ENCODE data around the gene COL18A1. TPM values are rescaled to one million over a fixed set of nuclear protein-coding genes. Genes with fewer than 3 reads are reported as not detected.
"Not testable (repeated sequence)": the region's sequence is repeated elsewhere in the genome, so short reads cannot be mapped to it uniquely, and the experiment has no call there.

COL18A1 gene
- total and polyA plus RNA-seq, 7 donors, result 4.4 to 197 (median 39.7) TPM

- intact Hi-C loops (cut with DNase I), result no loop called here
- Histone ChIP-seq H3K9me3 (no peaks in the 10 kb centered on the region), H3K36me3 (no peaks in the 10 kb centered on the region), H3K27ac (no peak overlapping the region), H3K4me1 (peaks cover 0 to 27% (median 23%) of the 10 kb centered on the region in 4 donors), H3K4me3 (no peak overlapping the region), H3K27me3 (no peaks in the 10 kb centered on the region)
- DNase-seq, result no peak
- 64 to 78% methylated on average over 29 of the region's 29 CpGs for WGBS, 2 donors
- TF ChIP-seq POLR2A (IDR thresholded peaks at IDR 0.05) (no peak), CTCF (IDR thresholded peaks at IDR 0.05) (no peak), POLR2AphosphoS5 (IDR thresholded peaks at IDR 0.05) (no peak), EP300 (IDR thresholded peaks at IDR 0.05) (no peak)
Observed at GRCh38 chr21:45361033-45361997, 43.6 kb upstream of the COL18A1 start.

GRCh38 chr21:45362077-45362747 lies 42.8 kb upstream of the COL18A1 start:
- H3K4me3 ChIP-seq, result no peak overlapping the region
- no peak for DNase-seq
- H3K4me1 ChIP-seq, result peaks cover 0 to 33% (median 29%) of the 10 kb centered on the region in 4 donors
- intact Hi-C loops (cut with DNase I), result no loop called here
- no peak for TF ChIP-seq EP300 (IDR thresholded peaks at IDR 0.05)
- TF ChIP-seq CTCF (IDR thresholded peaks at IDR 0.05), result no peak
- TF ChIP-seq POLR2A (IDR thresholded peaks at IDR 0.05), result no peak
- TF ChIP-seq POLR2AphosphoS5 (IDR thresholded peaks at IDR 0.05), result no peak
- H3K27me3 ChIP-seq, result no peaks in the 10 kb centered on the region
- H3K27ac ChIP-seq, result peak overlapping the region in 1 of 4 donors; percentile 89
- 74 to 87% methylated on average over 15 of the region's 15 CpGs for WGBS, 2 donors
- no peaks in the 10 kb centered on the region for H3K36me3 ChIP-seq
- no peaks in the 10 kb centered on the region for H3K9me3 ChIP-seq

- H3K27ac ChIP-seq, result peak overlapping the region in 2 of 4 donors; percentile 88 to 89
- intact Hi-C loops (cut with DNase I), result no loop called here
- DNase-seq, result no peak
Observed at GRCh38 chr21:45362748-45363145, 42.2 kb upstream of the COL18A1 start.

GRCh38 chr21:45363272-45363671 lies 41.7 kb upstream of the COL18A1 start:
- H3K4me3 ChIP-seq; H3K36me3 ChIP-seq; H3K9me3 ChIP-seq; H3K27me3 ChIP-seq; intact Hi-C loops (cut with DNase I); DNase-seq: not testable (repeated sequence)
- Histone ChIP-seq H3K4me1 (peaks cover 0 to 34% (median 29%) of the 10 kb centered on the region in 4 donors), H3K27ac (peak overlapping the region; percentile 86 to 91 (median 88))
- WGBS, 2 donors, result 87 to 92% methylated on average over 19 of the region's 19 CpGs

More at GRCh38 chr21:45362748-45363145, 42.2 kb upstream of the COL18A1 start:
- Histone ChIP-seq H3K4me3 (no peak overlapping the region), H3K27me3 (no peaks in the 10 kb centered on the region), H3K4me1 (peaks cover 0 to 34% (median 30%) of the 10 kb centered on the region in 4 donors), H3K9me3 (no peaks in the 10 kb centered on the region), H3K36me3 (no peaks in the 10 kb centered on the region)
- 90 to 93% methylated on average over 14 of the region's 14 CpGs for WGBS, 2 donors
- TF ChIP-seq POLR2A (IDR thresholded peaks at IDR 0.05) (no peak), EP300 (IDR thresholded peaks at IDR 0.05) (no peak), CTCF (IDR thresholded peaks at IDR 0.05) (no peak), POLR2AphosphoS5 (IDR thresholded peaks at IDR 0.05) (no peak)

- TF ChIP-seq EP300 (IDR thresholded peaks at IDR 0.05), result peak in 2 of 4 donors; percentile 71 to 87
- peak; percentile 75 to 93 (median 80) for TF ChIP-seq POLR2AphosphoS5 (IDR thresholded peaks at IDR 0.05)
- TF ChIP-seq CTCF (IDR thresholded peaks at IDR 0.05), result no peak
- no peak for TF ChIP-seq POLR2A (IDR thresholded peaks at IDR 0.05)
- no peaks in the 10 kb centered on the region for H3K9me3 ChIP-seq
- H3K4me3 ChIP-seq, result peak overlapping the region in 2 of 4 donors; percentile 4 to 10
- H3K36me3 ChIP-seq, result no peaks in the 10 kb centered on the region
- WGBS, 2 donors, result 37 to 40% methylated on average over 19 of the region's 19 CpGs
- peak overlapping the region; percentile 86 to 91 (median 88) for H3K27ac ChIP-seq
- peaks cover 0 to 34% (median 29%) of the 10 kb centered on the region in 4 donors for H3K4me1 ChIP-seq
- intact Hi-C loops (cut with DNase I), result no loop called here
- H3K27me3 ChIP-seq, result no peaks in the 10 kb centered on the region
- peak; percentile 95 for DNase-seq
Observed at GRCh38 chr21:45363921-45364467, 41.0 kb upstream of the COL18A1 start.

Data from sigmoid colon (tissue), 7 donors.